Measurements from ENCODE around the gene KDM8. TPM values are rescaled to one million over a fixed set of nuclear protein-coding genes. Genes with fewer than 3 reads are reported as not detected.

KDM8 gene
- total RNA-seq, 2 donors from 2014 or later, result 6.0 to 18.5 TPM

DNA sequence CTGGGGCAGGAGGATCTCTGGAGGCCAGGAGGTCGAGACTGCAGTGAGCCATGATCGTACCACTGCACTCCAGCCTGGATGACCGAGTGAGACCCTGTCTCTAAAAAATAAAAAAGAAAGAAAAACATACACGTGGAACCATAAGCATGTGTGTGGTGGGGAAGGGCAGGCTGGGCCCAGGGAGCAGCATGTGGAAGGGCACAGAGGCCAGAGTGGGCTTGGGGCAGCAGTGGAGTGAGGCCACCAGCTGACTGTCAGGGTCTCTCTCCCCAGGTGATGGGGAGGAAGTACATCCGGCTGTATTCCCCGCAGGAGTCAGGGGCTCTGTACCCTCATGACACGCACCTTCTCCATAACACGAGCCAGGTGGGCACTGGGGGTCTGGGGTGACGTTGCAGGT, 16.8 kb downstream of the KDM8 start:
- TF ChIP-seq, protein P1, sequence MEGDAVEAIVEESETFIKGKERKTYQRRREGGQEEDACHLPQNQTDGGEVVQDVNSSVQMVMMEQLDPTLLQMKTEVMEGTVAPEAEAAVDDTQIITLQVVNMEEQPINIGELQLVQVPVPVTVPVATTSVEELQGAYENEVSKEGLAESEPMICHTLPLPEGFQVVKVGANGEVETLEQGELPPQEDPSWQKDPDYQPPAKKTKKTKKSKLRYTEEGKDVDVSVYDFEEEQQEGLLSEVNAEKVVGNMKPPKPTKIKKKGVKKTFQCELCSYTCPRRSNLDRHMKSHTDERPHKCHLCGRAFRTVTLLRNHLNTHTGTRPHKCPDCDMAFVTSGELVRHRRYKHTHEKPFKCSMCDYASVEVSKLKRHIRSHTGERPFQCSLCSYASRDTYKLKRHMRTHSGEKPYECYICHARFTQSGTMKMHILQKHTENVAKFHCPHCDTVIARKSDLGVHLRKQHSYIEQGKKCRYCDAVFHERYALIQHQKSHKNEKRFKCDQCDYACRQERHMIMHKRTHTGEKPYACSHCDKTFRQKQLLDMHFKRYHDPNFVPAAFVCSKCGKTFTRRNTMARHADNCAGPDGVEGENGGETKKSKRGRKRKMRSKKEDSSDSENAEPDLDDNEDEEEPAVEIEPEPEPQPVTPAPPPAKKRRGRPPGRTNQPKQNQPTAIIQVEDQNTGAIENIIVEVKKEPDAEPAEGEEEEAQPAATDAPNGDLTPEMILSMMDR (IDR thresholded peaks at IDR 0.05), result no peak
- no peak for TF ChIP-seq POLR2A (IDR thresholded peaks at IDR 0.05)
- 86 to 88% methylated on average over 9 of the region's 9 CpGs for WGBS, 2 donors
- Histone ChIP-seq H3K27me3 (no peaks in the 10 kb centered on the region), H3K4me3 (no peak overlapping the region), H3K27ac (no peak overlapping the region), H3K36me3 (replicated peaks in 1 of 2; ENCODE audit: insufficient read depth in 1 of 2, low read depth in 2 of 2) (peaks cover 0 to 2% of the 10 kb centered on the region in 2 donors), H3K4me1 (peaks cover 38% of the 10 kb centered on the region), H3K9me3 (no peaks in the 10 kb centered on the region)
- no peak for ATAC-seq
- intact Hi-C loops (cut with DNase I), result no loop called here
- no peak for DNase-seq

DNA sequence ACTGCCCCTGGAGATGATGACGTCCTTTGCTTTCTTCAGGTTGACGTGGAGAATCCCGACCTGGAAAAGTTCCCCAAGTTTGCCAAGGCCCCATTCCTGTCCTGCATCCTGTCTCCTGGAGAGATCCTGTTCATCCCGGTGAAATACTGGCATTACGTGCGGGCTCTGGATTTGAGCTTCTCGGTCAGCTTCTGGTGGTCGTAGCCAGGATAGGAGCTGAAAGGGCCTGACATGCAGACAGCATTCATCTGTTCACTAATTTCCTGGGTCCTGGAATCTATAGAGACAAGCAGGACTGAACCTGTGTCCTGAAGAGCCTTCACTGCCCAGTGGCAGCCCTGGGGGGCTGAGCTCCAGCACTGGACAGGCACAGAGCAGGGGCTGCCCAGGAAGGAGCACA, 17.2 kb downstream of the KDM8 start:
- intact Hi-C loops (cut with DNase I), result no loop called here
- no peaks in the 10 kb centered on the region for H3K27me3 ChIP-seq
- 90 to 95% methylated on average over 7 to 8 of the region's 8 CpGs for whole genome bisulfite sequencing, 2 donors
- ATAC-seq (no peak), DNase-seq (no peak)
- H3K27ac ChIP-seq, result no peak overlapping the region
- H3K4me1 ChIP-seq, result peaks cover 38% of the 10 kb centered on the region
- H3K4me3 ChIP-seq, result no peak overlapping the region
- peaks cover 0 to 2% of the 10 kb centered on the region in 2 donors for H3K36me3 ChIP-seq (replicated peaks in 1 of 2; ENCODE audit: insufficient read depth in 1 of 2, low read depth in 2 of 2)
- TF ChIP-seq, protein P1 (IDR thresholded peaks at IDR 0.05), result no peak
- TF ChIP-seq POLR2A (IDR thresholded peaks at IDR 0.05), result no peak
- H3K9me3 ChIP-seq, result no peaks in the 10 kb centered on the region

DNA sequence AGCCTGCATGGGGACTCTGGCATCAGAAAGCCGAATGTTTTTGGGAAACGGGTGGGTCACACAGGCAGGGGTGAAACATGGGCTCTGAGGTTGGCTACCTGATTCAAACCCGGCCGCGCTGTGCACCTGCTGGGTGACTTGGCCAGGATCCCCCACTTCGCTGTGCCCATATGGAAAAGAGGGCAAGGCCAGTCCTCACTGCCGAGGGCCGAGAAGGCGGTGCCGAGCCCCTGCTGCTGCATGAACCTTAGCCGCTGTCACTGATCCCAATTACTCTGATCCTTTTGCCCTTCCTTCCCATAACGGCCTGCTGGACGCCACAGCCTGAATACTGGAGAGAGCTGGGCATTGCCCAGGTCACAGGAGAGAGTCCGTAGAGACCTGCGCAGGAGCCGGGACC, 17.7 kb downstream of the KDM8 start:
- no peaks in the 10 kb centered on the region for H3K27me3 ChIP-seq
- no peak overlapping the region for H3K27ac ChIP-seq
- H3K4me3 ChIP-seq, result no peak overlapping the region
- peaks cover 38% of the 10 kb centered on the region for H3K4me1 ChIP-seq
- H3K36me3 ChIP-seq (replicated peaks in 1 of 2; ENCODE audit: insufficient read depth in 1 of 2, low read depth in 2 of 2), result peaks cover 0 to 2% of the 10 kb centered on the region in 2 donors
- no peaks in the 10 kb centered on the region for H3K9me3 ChIP-seq
- intact Hi-C loops (cut with DNase I), result no loop called here
- DNase-seq, result no peak
- no peak for TF ChIP-seq POLR2A (IDR thresholded peaks at IDR 0.05)
- TF ChIP-seq, protein P1 (IDR thresholded peaks at IDR 0.05), result no peak
- 92 to 95% methylated on average over 16 of the region's 16 CpGs for WGBS, 2 donors
- no peak for ATAC-seq

DNA sequence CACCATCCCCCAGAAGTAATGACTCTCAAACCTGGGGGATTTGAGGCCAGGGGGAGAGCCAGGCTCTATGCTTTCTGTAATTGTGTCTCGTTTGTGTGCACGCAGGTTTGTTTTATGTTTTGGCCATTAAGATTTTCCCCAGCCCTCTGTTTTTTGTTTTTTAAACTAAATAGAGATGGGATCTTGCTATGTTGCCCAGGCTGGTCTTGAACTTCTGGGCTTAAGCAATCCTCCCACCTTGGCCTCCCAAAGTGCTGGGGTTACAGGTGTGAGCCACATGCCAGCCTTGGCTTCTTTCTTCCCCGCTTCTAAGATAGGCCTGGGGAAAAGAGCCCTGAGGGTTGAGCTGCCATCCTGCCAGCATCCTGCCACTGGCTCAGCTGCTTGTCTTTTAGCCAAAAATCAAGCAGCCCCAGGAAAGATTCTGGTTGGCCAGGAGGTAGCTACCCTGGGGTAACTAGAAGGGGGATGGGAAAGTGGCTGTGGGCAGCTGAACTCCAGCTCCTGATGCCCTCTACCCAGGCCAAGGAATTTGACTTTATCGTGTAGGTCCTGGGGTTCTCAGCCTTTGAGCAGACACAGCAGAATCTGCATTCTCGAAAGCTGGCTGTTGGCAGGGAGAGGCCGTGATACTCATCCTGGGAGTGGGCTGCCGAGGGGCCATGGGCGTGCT, 18.4 kb downstream of the KDM8 start:
- H3K36me3 ChIP-seq (replicated peaks in 1 of 2; ENCODE audit: insufficient read depth in 1 of 2, low read depth in 2 of 2), result peaks cover 0 to 2% of the 10 kb centered on the region in 2 donors
- ATAC-seq (peak; percentile 2), DNase-seq (no peak)
- peak overlapping the region; percentile 62 to 85 (median 74) for H3K27ac ChIP-seq
- no peaks in the 10 kb centered on the region for H3K27me3 ChIP-seq
- no peaks in the 10 kb centered on the region for H3K9me3 ChIP-seq
- no peak overlapping the region for H3K4me3 ChIP-seq
- TF ChIP-seq POLR2A (IDR thresholded peaks at IDR 0.05), result no peak
- TF ChIP-seq, protein P1 (IDR thresholded peaks at IDR 0.05), result no peak
- intact Hi-C loops (cut with DNase I), result no loop called here
- H3K4me1 ChIP-seq, result peaks cover 43% of the 10 kb centered on the region
- 59% methylated on average over 6 to 7 of the region's 8 CpGs for WGBS, 2 donors
